HepG2 (cell line): ENCODE measurements around the gene LRRC28. TPM values are rescaled to one million over a fixed set of nuclear protein-coding genes. Genes with fewer than 3 reads are reported as not detected.

ENCODE experiments used
- AFF4 ChIP-seq: sonication (generic); formaldehyde crosslinking; IDR thresholded peaks from 2 replicates; pipeline ENCODE4 v1.4.0; 2020; ENCODE audit warnings: missing genetic modification reagents
- ASH2L ChIP-seq: fragments of 300-600, 200-600 bp; sonication (generic); IDR thresholded peaks from 2 replicates; pipeline ENCODE4 v1.7.0; 2017; ENCODE audit warnings: low read depth, mild to moderate bottlenecking, moderate library complexity, mixed read lengths, low read length; ENCODE audit not compliant: insufficient read length
- BCL3 ChIP-seq: sonication (generic); formaldehyde crosslinking; IDR thresholded peaks from 2 replicates; pipeline ENCODE4 v1.5.1; 2020; ENCODE audit warnings: mild to moderate bottlenecking, missing genetic modification reagents, moderate library complexity
- HNRNPL ChIP-seq: fragments of 200-400 bp; formaldehyde crosslinking; IDR thresholded peaks from 2 replicates; pipeline ENCODE4 v1.6.1; 2017; ENCODE audit warnings: mild to moderate bottlenecking, low read depth, low read length
- MAX ChIP-seq: IDR thresholded peaks from 2 replicates; pipeline ENCODE4 v1.6.1; 2012; ENCODE audit warnings: inconsistent platforms
- NFAT5 ChIP-seq: sonication (generic); formaldehyde crosslinking; IDR thresholded peaks from 2 replicates; pipeline ENCODE4 v1.4.0; 2020; ENCODE audit warnings: missing genetic modification reagents
- NR2F2 ChIP-seq: IDR thresholded peaks from 2 replicates; pipeline ENCODE4 v1.6.1; 2012; ENCODE audit warnings: low read depth, inconsistent platforms, borderline replicate concordance
- SIX4 ChIP-seq: sonication (generic); formaldehyde crosslinking; IDR thresholded peaks from 2 replicates; pipeline ENCODE4 v1.4.0; 2020; ENCODE audit warnings: missing genetic modification reagents
- ZBED4 ChIP-seq: sonication (generic); formaldehyde crosslinking; IDR thresholded peaks from 2 replicates; pipeline ENCODE4 v1.4.0; 2020; ENCODE audit warnings: missing genetic modification reagents, borderline replicate concordance
- ZBTB20 ChIP-seq: sonication (generic); formaldehyde crosslinking; IDR thresholded peaks from 2 replicates; pipeline ENCODE4 v1.8.1; 2023; ENCODE audit warnings: missing genetic modification reagents, low read depth, mild to moderate bottlenecking, borderline replicate concordance
- ZBTB8A ChIP-seq: sonication (generic); formaldehyde crosslinking; IDR thresholded peaks from 2 replicates; pipeline ENCODE4 v1.4.0; 2020; ENCODE audit warnings: mild to moderate bottlenecking, low read depth, missing genetic modification reagents, borderline replicate concordance
- ZFP41 ChIP-seq: sonication (generic); formaldehyde crosslinking; IDR thresholded peaks from 2 replicates; pipeline ENCODE4 v1.4.0; 2020; ENCODE audit warnings: mild to moderate bottlenecking, missing genetic modification reagents, borderline replicate concordance
- ZNF326 ChIP-seq: sonication (generic); formaldehyde crosslinking; IDR thresholded peaks from 2 replicates; pipeline ENCODE4 v1.4.0; 2020; ENCODE audit warnings: missing genetic modification reagents, borderline replicate concordance
- ZNF430 ChIP-seq: sonication (generic); formaldehyde crosslinking; IDR thresholded peaks from 2 replicates; pipeline ENCODE4 v1.9.0; 2021; ENCODE audit warnings: mild to moderate bottlenecking, missing genetic modification reagents
- ZNF790 ChIP-seq: sonication (generic); formaldehyde crosslinking; IDR thresholded peaks from 2 replicates; pipeline ENCODE4 v1.8.0; 2022; ENCODE audit warnings: missing genetic modification reagents, mild to moderate bottlenecking, borderline replicate concordance
- polyA plus RNA-seq, 8 experiments: library from polyadenylated mRNA; depleted of rRNA in 3 of 8; stranded (reverse) in 7 of 8; unstranded in 1 of 8; fragments of >200 nt; fragmentation: Illumina TruSeq in 4 of 8; extraction: Trizol in 4 of 8; gene quantifications; 2 replicates each; pipeline versions ENCODE4 v1.2.1 to v1.2.3, GENCODE V29; 2011 to 2016; ENCODE audit warnings: low read depth in 4 of 8, missing spikeins in 1 of 8, mixed read lengths in 1 of 8; ENCODE audit not compliant: insufficient read depth in 1 of 8
- total RNA-seq, 5 experiments: library from RNA; depleted of rRNA; stranded (reverse); fragments of >200 nt; fragmentation: Illumina TruSeq; extraction: Trizol; gene quantifications; 2 replicates each; pipeline ENCODE4 v1.2.3, GENCODE V29; 2016; ENCODE audit warnings: low read depth in 1 of 5

The LRRC28 gene
- total and polyA plus RNA-seq, 2 of the 13 experiments (the other 11 are each of a cell fraction or from before 2014, with no cell fraction given): 17.5 to 21.3 TPM

GRCh38 chr15:99326235-99326634, 75.0 kb downstream of the LRRC28 start (continued):
- TF ChIP-seq NFAT5 (no peak), ASH2L (no peak), BCL3 (CRISPR knock-in tag) (no peak), ZNF430 (CRISPR knock-in tag) (no peak), ZNF326 (CRISPR knock-in tag) (no peak), HNRNPL (0 out of 2 replicates have a peak, but pooled peaks have one; percentile 21), ZBED4 (CRISPR knock-in tag) (no peak; the same call in 1 of the 2 replicates), SIX4 (CRISPR knock-in tag) (no peak), ZFP41 (CRISPR knock-in tag) (no peak), AFF4 (CRISPR knock-in tag) (no peak), ZBTB20 (CRISPR knock-in tag) (no peak), ZNF790 (CRISPR knock-in tag) (no peak), ZBTB8A (no peak), MAX (no peak), NR2F2 (peak; percentile 88)
